Suprapubic skin (tissue), 4 donors: ENCODE measurements around the gene KLK15. TPM values are rescaled to one million over a fixed set of nuclear protein-coding genes. Genes with fewer than 3 reads are reported as not detected.

ENCODE experiments used
- DNase-seq, 2 donors: peaks; one replicate each; pipeline ENCODE4 v3.0.0-alpha.2; 2019; ENCODE audit warnings: low spot score in 2 of 2
- H3K27ac ChIP-seq: fragments of 200-600 bp; sonication (generic); one replicate; pipeline ENCODE4 v1.5.1; 2019
- H3K27me3 ChIP-seq: fragments of 200-600 bp; sonication (generic); one replicate; pipeline ENCODE4 v1.5.1; 2019
- H3K36me3 ChIP-seq: fragments of 200-600 bp; sonication (generic); one replicate; pipeline ENCODE4 v1.5.1; 2019
- H3K4me1 ChIP-seq: fragments of 200-600 bp; sonication (generic); one replicate; pipeline ENCODE4 v1.5.1; 2019
- H3K4me3 ChIP-seq: fragments of 200-600 bp; sonication (generic); one replicate; pipeline ENCODE4 v1.5.1; 2019; ENCODE audit warnings: mild to moderate bottlenecking
- H3K9me3 ChIP-seq: fragments of 200-600 bp; sonication (generic); one replicate; pipeline ENCODE4 v1.5.1; 2019
- CTCF ChIP-seq, 2 donors: fragments of 200-600 bp in 1 of 2; fragments of 450-650 bp in 1 of 2; sonication (generic) in 1 of 2; IDR thresholded peaks; one replicate each; pipeline ENCODE4 v1.5.1; 2016 to 2019; ENCODE audit warnings: antibody characterized with exemption in 2 of 2, mild to moderate bottlenecking in 1 of 2, moderate library complexity in 1 of 2
- EP300 ChIP-seq: sonication (generic); formaldehyde crosslinking; IDR thresholded peaks from one replicate; pipeline ENCODE4 v1.6.1; 2017; ENCODE audit warnings: antibody characterized with exemption
- POLR2A ChIP-seq, 2 donors: fragments of 450-650 bp; IDR thresholded peaks; one replicate each; pipeline ENCODE4 v1.6.1; 2017; ENCODE audit warnings: antibody characterized with exemption in 2 of 2, mild to moderate bottlenecking in 2 of 2, moderate library complexity in 2 of 2
- POLR2AphosphoS5 ChIP-seq, 3 donors: sonication (generic); formaldehyde crosslinking; IDR thresholded peaks; one replicate each; pipeline ENCODE4 v1.6.1; 2017; ENCODE audit warnings: antibody characterized with exemption in 3 of 3
- WGBS: methylation state at CpG from one replicate; pipeline ENCODE4 v1.1.5; 2018; 5-methylcytosine and 5-hydroxymethylcytosine counted together
- total RNA-seq, 4 donors: library from RNA; depleted of rRNA; stranded (reverse); fragments of >200 nt; gene quantifications; one replicate each; pipeline ENCODE4 v1.1.0, GENCODE V29; 2016

Gene KLK15, protein sequence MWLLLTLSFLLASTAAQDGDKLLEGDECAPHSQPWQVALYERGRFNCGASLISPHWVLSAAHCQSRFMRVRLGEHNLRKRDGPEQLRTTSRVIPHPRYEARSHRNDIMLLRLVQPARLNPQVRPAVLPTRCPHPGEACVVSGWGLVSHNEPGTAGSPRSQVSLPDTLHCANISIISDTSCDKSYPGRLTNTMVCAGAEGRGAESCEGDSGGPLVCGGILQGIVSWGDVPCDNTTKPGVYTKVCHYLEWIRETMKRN
- not detected for total RNA-seq

DNA sequence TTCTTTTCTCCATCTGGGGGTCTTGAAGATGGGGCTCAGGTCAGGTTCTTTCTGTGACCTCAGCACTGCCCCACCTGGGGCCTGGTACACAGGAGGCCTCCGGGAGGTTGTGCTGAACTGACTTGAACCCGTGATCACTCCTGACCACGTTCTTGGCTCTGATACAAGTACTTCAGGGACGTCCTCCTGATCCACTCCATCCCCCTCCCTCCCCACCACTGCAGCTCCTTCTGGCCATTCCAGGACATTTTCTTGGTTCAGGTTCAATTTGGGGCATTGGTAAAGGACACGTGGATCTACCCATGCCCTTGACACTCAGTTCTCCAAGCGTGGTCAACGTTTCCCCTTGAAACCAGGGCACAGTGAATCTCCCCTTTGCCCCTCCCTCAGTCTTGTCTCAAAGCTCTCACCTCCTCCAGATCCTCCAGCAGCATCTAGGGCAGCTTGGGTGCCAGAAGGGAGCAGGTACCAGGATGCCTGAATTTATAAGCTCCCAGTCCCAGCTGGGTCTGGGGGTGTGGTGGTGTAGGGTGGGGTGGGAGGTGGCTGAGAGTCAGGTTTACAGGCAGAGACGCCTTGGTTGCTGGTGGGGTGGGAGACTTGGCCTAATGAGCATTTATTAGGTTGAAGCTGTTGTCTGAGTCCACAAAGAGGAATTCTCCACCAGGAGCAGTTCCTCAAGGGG, at the start of gene KLK15:
Gene KLK15 (minus strand): TSS at position 458 of the 685 bp plus-strand sequence. CDS start 2,082 bp downstream, outside the sequence.
- H3K9me3 ChIP-seq: no peaks in the 10 kb centered on the region
- H3K4me3 ChIP-seq: no peak within 1 kb of the TSS
- DNase-seq: no peak
- peaks cover 52% of the 10 kb centered on the region for H3K27me3 ChIP-seq
- H3K4me1 ChIP-seq: peaks cover 20% of the 10 kb centered on the region
- H3K36me3 ChIP-seq: no peaks in the 10 kb centered on the region
- no peak within 1 kb of the TSS for H3K27ac ChIP-seq
- TF ChIP-seq CTCF (IDR thresholded peaks at IDR 0.05) (no peak), POLR2A (IDR thresholded peaks at IDR 0.05) (no peak), EP300 (no peak), POLR2AphosphoS5 (IDR thresholded peaks at IDR 0.05) (no peak)
- 76% methylated on average over 8 of the region's 8 CpGs for WGBS

GRCh38 chr19:50882188-50882587, 48.8 kb upstream of the KLK15 start:
- H3K4me1 ChIP-seq: no peaks in the 10 kb centered on the region
- H3K4me3 ChIP-seq: no peak overlapping the region
- 53% methylated on average over 3 of the region's 3 CpGs for WGBS
- no peak overlapping the region for H3K27ac ChIP-seq
- H3K9me3 ChIP-seq: no peaks in the 10 kb centered on the region
- no peak for TF ChIP-seq EP300
- TF ChIP-seq POLR2AphosphoS5 (IDR thresholded peaks at IDR 0.05): no peak
- TF ChIP-seq POLR2A (IDR thresholded peaks at IDR 0.05): no peak
- TF ChIP-seq CTCF (IDR thresholded peaks at IDR 0.05): no peak
- peaks cover 33% of the 10 kb centered on the region for H3K27me3 ChIP-seq
- DNase-seq: no peak
- H3K36me3 ChIP-seq: no peaks in the 10 kb centered on the region

DNA sequence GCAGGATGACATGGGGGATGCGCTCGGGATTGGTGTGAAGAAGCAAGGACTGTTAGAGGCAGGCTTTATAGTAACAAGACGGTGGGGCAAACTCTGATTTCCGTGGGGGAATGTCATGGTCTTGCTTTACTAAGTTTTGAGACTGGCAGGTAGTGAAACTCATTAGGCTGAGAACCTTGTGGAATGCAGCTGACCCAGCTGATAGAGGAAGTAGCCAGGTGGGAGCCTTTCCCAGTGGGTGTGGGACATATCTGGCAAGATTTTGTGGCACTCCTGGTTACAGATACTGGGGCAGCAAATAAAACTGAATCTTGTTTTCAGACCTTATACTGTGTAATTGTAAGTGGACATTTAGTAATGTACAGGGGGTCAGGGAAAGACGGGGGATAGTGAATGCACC, 46.9 kb upstream of the KLK15 start:
- Histone ChIP-seq H3K27me3 (peaks cover 49% of the 10 kb centered on the region), H3K4me1 (no peaks in the 10 kb centered on the region), H3K9me3 (no peaks in the 10 kb centered on the region), H3K36me3 (no peaks in the 10 kb centered on the region), H3K4me3 (no peak overlapping the region), H3K27ac (no peak overlapping the region)
- 76% methylated on average over 5 of the region's 5 CpGs for WGBS
- TF ChIP-seq POLR2AphosphoS5 (IDR thresholded peaks at IDR 0.05): no peak
- TF ChIP-seq EP300: no peak
- no peak for TF ChIP-seq CTCF (IDR thresholded peaks at IDR 0.05)
- no peak for TF ChIP-seq POLR2A (IDR thresholded peaks at IDR 0.05)
- no peak for DNase-seq

DNA sequence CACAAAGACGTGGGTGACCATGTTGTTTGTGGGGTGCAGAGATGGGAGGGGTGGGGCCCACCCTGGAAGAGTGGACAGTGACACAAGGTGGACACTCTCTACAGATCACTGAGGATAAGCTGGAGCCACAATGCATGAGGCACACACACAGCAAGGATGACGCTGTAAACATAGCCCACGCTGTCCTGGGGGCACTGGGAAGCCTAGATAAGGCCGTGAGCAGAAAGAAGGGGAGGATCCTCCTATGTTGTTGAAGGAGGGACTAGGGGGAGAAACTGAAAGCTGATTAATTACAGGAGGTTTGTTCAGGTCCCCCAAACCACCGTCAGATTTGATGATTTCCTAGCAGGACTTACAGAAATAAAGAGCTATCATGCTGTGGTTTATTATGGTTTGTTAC, 45.5 kb upstream of the KLK15 start:
- H3K27me3 ChIP-seq: peaks cover 60% of the 10 kb centered on the region
- no peak overlapping the region for H3K27ac ChIP-seq
- no peaks in the 10 kb centered on the region for H3K9me3 ChIP-seq
- no peak for DNase-seq
- H3K36me3 ChIP-seq: no peaks in the 10 kb centered on the region
- WGBS: 54% methylated on average over 5 of the region's 5 CpGs
- no peak overlapping the region for H3K4me3 ChIP-seq
- H3K4me1 ChIP-seq: no peaks in the 10 kb centered on the region
- TF ChIP-seq EP300 (no peak), POLR2AphosphoS5 (IDR thresholded peaks at IDR 0.05) (no peak), POLR2A (IDR thresholded peaks at IDR 0.05) (no peak), CTCF (IDR thresholded peaks at IDR 0.05) (no peak)

DNA sequence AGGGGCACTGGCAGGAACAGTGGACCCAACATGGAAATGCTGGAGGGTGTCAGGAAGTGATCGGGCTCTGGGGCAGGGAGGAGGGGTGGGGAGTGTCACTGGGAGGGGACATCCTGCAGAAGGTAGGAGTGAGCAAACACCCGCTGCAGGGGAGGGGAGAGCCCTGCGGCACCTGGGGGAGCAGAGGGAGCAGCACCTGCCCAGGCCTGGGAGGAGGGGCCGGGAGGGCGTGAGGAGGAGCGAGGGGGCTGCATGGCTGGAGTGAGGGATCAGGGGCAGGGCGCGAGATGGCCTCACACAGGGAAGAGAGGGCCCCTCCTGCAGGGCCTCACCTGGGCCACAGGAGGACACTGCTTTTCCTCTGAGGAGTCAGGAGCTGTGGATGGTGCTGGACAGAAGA, 44.0 kb upstream of the KLK15 start:
- no peak overlapping the region for H3K4me3 ChIP-seq
- no peaks in the 10 kb centered on the region for H3K9me3 ChIP-seq
- H3K27me3 ChIP-seq: peaks cover 67% of the 10 kb centered on the region
- H3K4me1 ChIP-seq: no peaks in the 10 kb centered on the region
- TF ChIP-seq POLR2AphosphoS5 (IDR thresholded peaks at IDR 0.05) (no peak), EP300 (no peak), POLR2A (IDR thresholded peaks at IDR 0.05) (no peak), CTCF (IDR thresholded peaks at IDR 0.05) (no peak)
- no peaks in the 10 kb centered on the region for H3K36me3 ChIP-seq
- 36% methylated on average over 8 of the region's 8 CpGs for WGBS
- no peak for DNase-seq
- H3K27ac ChIP-seq: no peak overlapping the region
